OCI-LY7 (cell line): ENCODE data around the gene SPTLC2. TPM values are rescaled to one million over a fixed set of nuclear protein-coding genes. Genes with fewer than 3 reads are reported as not detected.
A peak's percentile ranks its signal among the peaks of the same experiment; 100 is the strongest.

ENCODE experiments used
- BruUV-seq: library from RNA; stranded (reverse); fragments of 400-500 nt; replicated peaks from 2 replicates; lab custom pipeline; 2021; lab: Mats Ljungman, UMichigan
- CTCF ChIA-PET: fragments of 300-600 bp; sonication (Branson Sonifier 250); formaldehyde crosslinking; loops from one replicate; lab custom pipeline; 2022; ENCODE audit warnings: antibody characterized with exemption; ENCODE audit not compliant: unreplicated experiment; lab: Charles Lee
- POLR2A ChIA-PET: fragments of 300-600 bp; sonication (Branson Sonifier 250); formaldehyde crosslinking; loops from one replicate; lab custom pipeline; 2022; ENCODE audit warnings: antibody characterized with exemption; lab: Charles Lee
- DNase-seq: peaks from one replicate; pipeline ENCODE4 v3.0.0-alpha.2; 2015; ENCODE audit warnings: low spot score
- H2AFZ ChIP-seq: fragments of 200-600 bp; sonication (generic), shearing (Covaris generic); 2 replicates; pipeline ENCODE4 v1.6.1; 2014; ENCODE audit warnings: mild to moderate bottlenecking, antibody characterized with exemption, low read length, moderate library complexity
- H3K27ac ChIP-seq: fragments of 200-600 bp; sonication (generic); 2 replicates; pipeline ENCODE4 v1.5.1; 2014; ENCODE audit warnings: mixed run types, low read depth, mild to moderate bottlenecking, moderate library complexity, low read length, inconsistent platforms; ENCODE audit not compliant: poor library complexity, severe bottlenecking
- H3K36me3 ChIP-seq: fragments of 200-600 bp; sonication (generic); 2 replicates; pipeline ENCODE4 v1.6.1; 2014; ENCODE audit warnings: mild to moderate bottlenecking, antibody characterized with exemption, low read length, moderate library complexity, mixed read lengths; ENCODE audit not compliant: insufficient read depth
- H3K4me1 ChIP-seq: fragments of 200-600 bp; sonication (generic); 2 replicates; pipeline ENCODE4 v1.5.1; 2014; ENCODE audit warnings: mild to moderate bottlenecking, low read length; ENCODE audit not compliant: insufficient read depth, poor library complexity, severe bottlenecking
- H3K4me2 ChIP-seq: fragments of 200-600 bp; sonication (generic); 2 replicates; pipeline ENCODE4 v1.6.1; 2014; ENCODE audit warnings: mild to moderate bottlenecking, low read length
- H3K4me3 ChIP-seq: fragments of 200-600 bp; sonication (generic); 2 replicates; pipeline ENCODE4 v1.5.1; 2014; ENCODE audit warnings: mild to moderate bottlenecking, low read depth, low read length; ENCODE audit not compliant: poor library complexity, severe bottlenecking
- H3K79me2 ChIP-seq: fragments of 200-600 bp; sonication (generic); 2 replicates; pipeline ENCODE4 v1.6.1; 2016; ENCODE audit warnings: low read depth, mild to moderate bottlenecking, low read length, moderate library complexity, mixed read lengths; ENCODE audit not compliant: insufficient read depth
- H3K9me2 ChIP-seq: fragments of 200-600 bp; sonication (generic); 2 replicates; pipeline ENCODE4 v1.6.1; 2016; ENCODE audit warnings: mild to moderate bottlenecking, low read length, mixed read lengths; ENCODE audit not compliant: insufficient read depth
- H3K9me3 ChIP-seq: fragments of 200-600 bp; sonication (generic); 2 replicates; pipeline ENCODE4 v1.6.1; 2014; ENCODE audit warnings: mild to moderate bottlenecking, mixed run types, low read length, mixed read lengths
- H4K20me1 ChIP-seq: fragments of 200-600 bp; sonication (generic); 2 replicates; pipeline ENCODE4 v1.6.1; 2014; ENCODE audit warnings: mild to moderate bottlenecking, antibody characterized with exemption, low read length, moderate library complexity, mixed read lengths; ENCODE audit not compliant: insufficient read depth
- EZH2phosphoT487 ChIP-seq: fragments of 200-600 bp; sonication (generic); IDR thresholded peaks from 2 replicates; pipeline ENCODE4 v1.6.1; 2018; ENCODE audit warnings: low read depth, borderline replicate concordance, mild to moderate bottlenecking, mixed run types, antibody characterized with exemption, low read length, moderate library complexity, mixed read lengths
- intact Hi-C: fragments of 100-400 bp; cut with micrococcal nuclease; formaldehyde crosslinking; loops from one replicate; pipeline ENCODE4 v1.10.0; 2022; ENCODE audit not compliant: unreplicated experiment
- total RNA-seq, 2 experiments: library from RNA; depleted of rRNA in 1 of 2; stranded (reverse); fragments of >200 nt in 1 of 2; shearing (Covaris generic) in 1 of 2; gene quantifications; 2 replicates each; pipeline ENCODE4 v1.2.3, GENCODE V29; 2014 to 2022
- TF ChIP-seq, protein P1 (sequence below): fragments of 200-600 bp; sonication (generic); conservative IDR thresholded peaks from 2 replicates; pipeline ENCODE4 v1.5.1; 2014; ENCODE audit warnings: mild to moderate bottlenecking, antibody characterized with exemption, low read length, moderate library complexity, mixed read lengths

The SPTLC2 gene
- total RNA-seq, 2 experiments from 2014 or later = 14.7 to 45.1 TPM

DNA sequence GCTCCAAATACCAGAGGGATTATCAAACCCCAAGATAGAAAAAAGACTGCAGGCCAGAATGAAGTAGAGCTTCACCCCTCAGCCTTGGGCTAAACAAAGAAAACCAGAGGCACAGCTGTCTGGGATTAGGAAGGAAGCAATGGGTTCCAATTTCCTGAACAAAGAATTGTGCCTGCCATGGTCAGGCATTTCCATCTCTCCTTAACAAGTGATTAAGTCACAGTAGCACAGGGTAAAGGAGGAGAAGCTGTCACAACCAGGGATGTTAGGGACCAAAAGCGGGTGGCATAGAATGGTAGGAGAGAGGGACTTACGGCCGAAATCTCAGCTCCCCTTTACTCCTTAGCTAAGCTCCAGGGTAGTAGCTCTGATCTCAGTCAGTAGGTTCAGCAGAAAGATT is 33.9 kb downstream of the SPTLC2 start:
- no peak overlapping the region for H3K4me3 ChIP-seq
- H3K9me3 ChIP-seq = no peaks in the 10 kb centered on the region
- no peaks in the 10 kb centered on the region for H4K20me1 ChIP-seq
- H3K4me2 ChIP-seq = no peak overlapping the region
- CTCF ChIA-PET = no interaction called here
- peaks cover 28% of the 10 kb centered on the region for H3K36me3 ChIP-seq
- H3K4me1 ChIP-seq = peaks cover 24% of the 10 kb centered on the region
- no peak overlapping the region for H3K27ac ChIP-seq
- H2AFZ ChIP-seq = no peak overlapping the region
- TF ChIP-seq, protein P1, sequence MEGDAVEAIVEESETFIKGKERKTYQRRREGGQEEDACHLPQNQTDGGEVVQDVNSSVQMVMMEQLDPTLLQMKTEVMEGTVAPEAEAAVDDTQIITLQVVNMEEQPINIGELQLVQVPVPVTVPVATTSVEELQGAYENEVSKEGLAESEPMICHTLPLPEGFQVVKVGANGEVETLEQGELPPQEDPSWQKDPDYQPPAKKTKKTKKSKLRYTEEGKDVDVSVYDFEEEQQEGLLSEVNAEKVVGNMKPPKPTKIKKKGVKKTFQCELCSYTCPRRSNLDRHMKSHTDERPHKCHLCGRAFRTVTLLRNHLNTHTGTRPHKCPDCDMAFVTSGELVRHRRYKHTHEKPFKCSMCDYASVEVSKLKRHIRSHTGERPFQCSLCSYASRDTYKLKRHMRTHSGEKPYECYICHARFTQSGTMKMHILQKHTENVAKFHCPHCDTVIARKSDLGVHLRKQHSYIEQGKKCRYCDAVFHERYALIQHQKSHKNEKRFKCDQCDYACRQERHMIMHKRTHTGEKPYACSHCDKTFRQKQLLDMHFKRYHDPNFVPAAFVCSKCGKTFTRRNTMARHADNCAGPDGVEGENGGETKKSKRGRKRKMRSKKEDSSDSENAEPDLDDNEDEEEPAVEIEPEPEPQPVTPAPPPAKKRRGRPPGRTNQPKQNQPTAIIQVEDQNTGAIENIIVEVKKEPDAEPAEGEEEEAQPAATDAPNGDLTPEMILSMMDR = no peak
- no peak for TF ChIP-seq EZH2phosphoT487
- no TSS peak for BruUV-seq
- DNase-seq = no peak
- POLR2A ChIA-PET = interaction anchor here (1.0 to 1.5 kb wide), 2 partner anchors 18 to 62 kb away, joined by 3 read pairs; no protein-coding TSS in a partner anchor
- intact Hi-C loops = no loop called here
- H3K79me2 ChIP-seq = peaks cover 85% of the 10 kb centered on the region
- H3K9me2 ChIP-seq = no peaks in the 10 kb centered on the region

DNA sequence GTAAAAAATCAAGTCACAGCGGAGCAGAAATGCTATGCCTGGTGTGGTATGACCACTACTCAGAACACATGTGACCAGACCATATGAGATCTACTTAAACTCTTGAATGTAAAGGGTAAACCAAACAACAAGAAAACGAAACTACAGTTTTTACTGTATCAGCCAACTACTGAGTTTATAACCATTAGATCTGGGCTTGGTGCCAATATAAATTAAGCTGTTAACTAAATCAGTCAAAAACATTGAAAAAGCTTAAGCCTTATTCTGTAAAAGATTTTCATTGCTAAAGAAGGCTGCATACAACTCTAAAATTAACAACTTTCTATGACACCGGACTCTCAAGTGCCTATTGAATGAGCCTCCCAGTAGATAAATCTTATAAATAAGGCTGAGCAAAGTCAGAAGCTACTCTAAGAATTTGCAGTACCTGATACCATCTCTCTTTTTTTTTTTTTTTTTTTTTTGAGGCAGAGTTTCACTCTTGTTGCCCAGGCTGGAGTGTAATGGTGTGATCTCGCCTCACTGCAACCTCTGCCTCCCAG is 35.4 kb downstream of the SPTLC2 start:
- no peak for DNase-seq
- H3K27ac ChIP-seq = no peak overlapping the region
- peaks cover 35% of the 10 kb centered on the region for H3K36me3 ChIP-seq
- H3K9me2 ChIP-seq = no peaks in the 10 kb centered on the region
- POLR2A ChIA-PET = interaction anchor here (0.7 to 1.4 kb wide), 10 partner anchors 9 to 1023 kb away, joined by 3 to 8 read pairs (median 4); no protein-coding TSS in a partner anchor
- H4K20me1 ChIP-seq = no peaks in the 10 kb centered on the region
- no TSS peak for BruUV-seq
- CTCF ChIA-PET = no interaction called here
- no peak overlapping the region for H2AFZ ChIP-seq
- no peak overlapping the region for H3K4me3 ChIP-seq
- TF ChIP-seq, protein P1 = no peak
- TF ChIP-seq EZH2phosphoT487 = no peak
- H3K4me2 ChIP-seq = peak overlapping the region; percentile 2; the same call in 1 of the 2 replicates
- intact Hi-C loops = no loop called here
- peaks cover 75% of the 10 kb centered on the region for H3K79me2 ChIP-seq
- no peaks in the 10 kb centered on the region for H3K9me3 ChIP-seq
- H3K4me1 ChIP-seq = peaks cover 10% of the 10 kb centered on the region

DNA sequence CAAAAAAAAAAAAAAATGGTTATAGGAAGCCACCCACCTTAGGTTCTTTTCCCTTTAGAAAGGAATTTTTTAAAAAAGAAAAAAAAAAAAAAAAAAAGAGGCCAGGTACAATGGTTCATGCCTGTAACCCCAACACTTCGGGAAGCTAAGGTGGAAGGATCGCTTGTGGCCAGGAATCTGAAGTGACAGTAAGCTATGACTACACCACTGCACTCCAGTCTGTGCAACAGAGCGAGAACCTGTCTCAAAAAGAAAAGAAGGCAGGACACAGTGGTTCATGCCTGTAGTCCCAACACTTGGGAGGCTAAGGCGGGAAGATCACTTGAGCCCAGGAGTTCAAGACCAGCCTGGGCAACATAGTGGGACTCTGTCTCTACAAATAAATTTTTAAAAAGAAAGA is 36.0 kb downstream of the SPTLC2 start:
- Histone ChIP-seq H3K4me2 (no peak overlapping the region; the same call in 1 of the 2 replicates), H3K4me3 (no peak overlapping the region), H3K27ac (no peak overlapping the region), H3K4me1 (peaks cover 4% of the 10 kb centered on the region), H3K79me2 (peaks cover 69% of the 10 kb centered on the region), H3K9me2 (no peaks in the 10 kb centered on the region), H3K9me3 (no peaks in the 10 kb centered on the region), H3K36me3 (peaks cover 36% of the 10 kb centered on the region), H2AFZ (no peak overlapping the region), H4K20me1 (no peaks in the 10 kb centered on the region)
- intact Hi-C loops = no loop called here
- ChIA-PET CTCF (no interaction called here), POLR2A (interaction anchor here (0.6 to 1.4 kb wide), 9 partner anchors 10 to 1024 kb away, joined by 3 to 8 read pairs (median 3); no protein-coding TSS in a partner anchor)
- TF ChIP-seq, protein P1 = no peak
- BruUV-seq = no TSS peak
- no peak for DNase-seq
